GM19452 (cell line): ENCODE data around the gene LRRFIP2.

ENCODE experiments used
- ATAC-seq: cut with Tn5 transposase; IDR thresholded peaks from one replicate; pipeline ENCODE4 v1.9.1; 2021; ENCODE audit not compliant: unreplicated experiment

The LRRFIP2 gene

GRCh38 chr3:37029111-37029510, 145.3 kb downstream of the LRRFIP2 start:
- ATAC-seq = no peak

GRCh38 chr3:37028329-37028728, 146.1 kb downstream of the LRRFIP2 start:
- ATAC-seq = no peak

DNA sequence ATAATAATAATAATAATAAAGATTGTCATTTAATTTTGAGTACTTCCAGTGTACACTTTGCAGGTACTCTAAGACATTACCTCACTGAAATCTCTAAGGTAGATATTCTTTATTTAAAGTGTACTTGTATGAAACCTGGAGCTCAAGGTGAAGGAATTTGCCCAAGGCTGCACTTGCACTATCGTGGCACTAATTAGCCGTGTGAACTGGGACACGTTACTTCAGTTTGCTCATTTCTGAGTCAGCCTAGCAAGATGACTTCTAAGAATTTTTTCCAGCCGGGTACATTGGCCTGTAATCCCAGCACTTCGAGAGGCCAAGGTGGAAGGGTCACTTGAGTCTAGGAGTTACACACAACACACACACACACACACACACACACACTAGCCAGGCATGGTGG, 147.5 kb downstream of the LRRFIP2 start:
- no peak for ATAC-seq

DNA sequence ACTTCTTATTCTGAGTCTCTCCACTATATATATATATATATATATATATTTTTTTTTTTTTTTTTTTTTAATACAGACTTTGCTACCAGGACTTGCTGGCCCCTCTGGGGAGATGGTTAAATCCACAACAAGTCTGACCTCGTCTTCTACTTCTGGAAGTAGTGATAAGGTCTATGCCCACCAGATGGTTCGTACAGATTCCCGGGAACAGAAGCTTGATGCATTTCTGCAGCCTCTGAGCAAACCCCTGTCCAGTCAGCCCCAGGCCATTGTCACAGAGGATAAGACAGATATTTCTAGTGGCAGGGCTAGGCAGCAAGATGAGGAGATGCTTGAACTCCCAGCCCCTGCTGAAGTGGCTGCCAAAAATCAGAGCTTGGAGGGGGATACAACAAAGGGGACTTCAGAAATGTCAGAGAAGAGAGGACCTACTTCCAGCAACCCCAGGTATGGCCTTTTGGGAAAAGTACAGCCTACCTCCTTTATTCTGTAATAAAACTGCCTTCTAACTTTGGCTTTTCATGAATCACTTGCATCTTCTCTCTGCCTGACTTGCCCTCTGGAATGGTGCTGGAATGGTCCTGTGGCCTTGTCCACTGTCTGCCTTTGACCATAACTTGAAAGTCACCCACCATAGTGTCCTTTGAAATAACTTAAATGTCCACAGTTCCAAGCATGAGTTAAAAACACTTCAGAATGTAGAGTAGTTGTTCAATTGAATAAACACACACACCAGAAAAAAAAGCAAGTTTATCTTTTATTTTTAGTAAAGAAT, 148.6 kb downstream of the LRRFIP2 start:
- no peak for ATAC-seq

DNA sequence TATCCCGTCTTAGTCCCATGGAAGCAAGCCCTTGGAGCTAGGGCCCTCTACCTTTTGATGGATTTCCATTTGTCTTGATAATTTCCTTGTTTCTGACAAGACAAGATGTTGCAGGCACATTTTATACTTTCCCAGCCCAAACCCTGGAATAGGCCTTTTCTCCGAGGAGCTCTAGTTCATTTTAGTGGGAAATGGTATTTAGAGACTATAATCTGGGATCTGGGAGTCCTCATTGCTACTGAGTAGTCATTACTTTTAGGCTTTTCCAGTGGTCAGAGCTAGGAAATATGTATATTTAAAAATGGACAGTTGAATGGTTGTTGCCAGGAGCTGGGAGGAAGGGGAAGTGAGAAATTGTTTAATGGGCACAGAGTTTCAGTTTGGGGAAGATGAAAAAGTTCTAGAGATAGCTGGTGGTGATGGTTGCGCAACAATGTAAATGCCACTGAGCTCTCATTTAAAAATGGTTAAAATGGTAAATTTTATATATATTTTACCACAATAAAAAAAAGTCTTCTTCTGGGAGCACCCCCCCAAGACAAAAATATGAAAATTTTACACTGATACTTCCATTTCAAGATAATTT, 149.5 kb downstream of the LRRFIP2 start:
- ATAC-seq = no peak

- ATAC-seq = no peak
Measured at GRCh38 chr3:37024092-37024491, 150.3 kb downstream of the LRRFIP2 start.

DNA sequence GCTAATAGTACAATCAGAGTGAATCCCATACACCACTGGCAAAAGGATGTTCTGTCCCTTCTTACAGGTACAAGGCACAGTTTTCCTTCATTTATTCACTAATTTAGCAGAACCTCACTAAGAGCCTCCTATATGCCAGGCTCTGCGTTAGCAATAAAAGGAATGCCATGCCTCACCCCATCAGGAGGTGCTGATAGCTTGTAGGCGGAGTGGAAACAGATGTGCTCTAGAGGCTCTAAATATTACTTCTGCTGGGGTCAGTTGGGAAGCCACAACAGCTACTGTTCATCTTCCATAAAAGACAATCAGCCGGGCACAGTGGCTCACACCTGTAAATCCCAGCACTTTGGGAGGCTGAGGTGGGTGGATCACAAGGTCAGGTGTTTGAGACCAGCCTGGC, 156.7 kb downstream of the LRRFIP2 start:
- no peak for ATAC-seq

DNA sequence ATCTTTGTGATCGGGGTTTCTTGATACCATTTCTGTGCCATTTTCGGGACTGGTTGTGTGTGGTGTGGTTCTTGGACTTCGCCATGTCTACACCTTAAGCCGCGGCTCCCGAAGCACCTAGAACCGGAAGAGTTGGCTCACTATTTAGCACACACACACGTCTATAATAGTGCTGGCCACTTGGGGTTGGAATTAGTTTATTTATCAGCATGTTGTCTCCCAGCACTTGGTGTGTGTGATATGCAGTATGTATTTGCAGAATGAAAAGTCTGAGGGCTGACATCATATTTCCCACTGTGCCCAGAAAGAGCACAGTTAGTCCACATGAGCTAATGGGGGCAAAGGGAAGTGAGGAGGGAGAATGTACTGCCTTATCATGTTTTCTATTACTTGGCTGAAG, 157.5 kb downstream of the LRRFIP2 start:
- ATAC-seq = no peak

DNA sequence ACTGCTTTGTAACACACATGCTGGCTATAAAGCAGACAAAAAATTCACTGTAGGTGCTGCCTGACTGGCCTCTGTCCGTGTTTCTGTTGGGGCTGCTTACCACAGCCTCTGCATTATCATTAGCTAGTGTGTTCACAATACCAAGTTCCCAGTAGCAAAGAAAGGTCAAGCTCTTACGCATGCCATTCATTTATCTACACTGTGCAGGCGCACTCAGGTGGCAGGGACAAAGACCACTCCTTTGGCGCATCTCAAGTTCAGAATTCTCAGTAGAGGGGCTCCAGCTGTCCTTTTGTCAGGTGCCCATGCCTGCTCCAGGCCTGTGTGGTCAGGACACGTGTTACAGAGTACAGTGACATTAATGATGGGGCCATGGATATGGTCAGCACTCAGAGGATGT, 158.7 kb downstream of the LRRFIP2 start:
- no peak for ATAC-seq

DNA sequence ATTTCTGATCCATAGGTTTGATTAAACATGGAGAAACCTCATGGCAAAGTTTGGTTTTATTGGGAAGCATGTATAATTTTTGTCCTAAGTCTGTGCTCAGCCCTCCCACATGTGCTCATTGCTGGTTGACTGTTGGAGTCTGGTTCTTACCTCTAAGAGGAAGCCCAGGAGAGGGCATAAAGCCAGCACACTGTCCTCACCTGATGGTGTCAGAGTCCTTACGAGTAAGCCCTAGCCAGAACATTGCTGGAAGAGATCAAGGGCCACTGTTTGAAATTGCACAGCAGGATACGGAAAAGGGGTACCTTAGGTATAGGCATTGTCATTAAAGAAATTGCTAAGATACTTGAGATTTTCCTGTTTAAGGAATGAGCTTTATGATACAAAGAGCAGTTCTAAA, 159.8 kb downstream of the LRRFIP2 start:
- no peak for ATAC-seq
